ENCODE measurements around the gene HAVCR2.

GRCh38 chr5:157059093-157059539 is 49.7 kb downstream of the HAVCR2 start, which contains the start of gene HAVCR1:
- TF ChIP-seq EZH2 (IDR thresholded peaks at IDR 0.05; ENCODE audit: low read depth) = no peak
- TF ChIP-seq, protein P1, sequence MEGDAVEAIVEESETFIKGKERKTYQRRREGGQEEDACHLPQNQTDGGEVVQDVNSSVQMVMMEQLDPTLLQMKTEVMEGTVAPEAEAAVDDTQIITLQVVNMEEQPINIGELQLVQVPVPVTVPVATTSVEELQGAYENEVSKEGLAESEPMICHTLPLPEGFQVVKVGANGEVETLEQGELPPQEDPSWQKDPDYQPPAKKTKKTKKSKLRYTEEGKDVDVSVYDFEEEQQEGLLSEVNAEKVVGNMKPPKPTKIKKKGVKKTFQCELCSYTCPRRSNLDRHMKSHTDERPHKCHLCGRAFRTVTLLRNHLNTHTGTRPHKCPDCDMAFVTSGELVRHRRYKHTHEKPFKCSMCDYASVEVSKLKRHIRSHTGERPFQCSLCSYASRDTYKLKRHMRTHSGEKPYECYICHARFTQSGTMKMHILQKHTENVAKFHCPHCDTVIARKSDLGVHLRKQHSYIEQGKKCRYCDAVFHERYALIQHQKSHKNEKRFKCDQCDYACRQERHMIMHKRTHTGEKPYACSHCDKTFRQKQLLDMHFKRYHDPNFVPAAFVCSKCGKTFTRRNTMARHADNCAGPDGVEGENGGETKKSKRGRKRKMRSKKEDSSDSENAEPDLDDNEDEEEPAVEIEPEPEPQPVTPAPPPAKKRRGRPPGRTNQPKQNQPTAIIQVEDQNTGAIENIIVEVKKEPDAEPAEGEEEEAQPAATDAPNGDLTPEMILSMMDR (conservative IDR thresholded peaks at IDR 0.05) = no peak
